GM19238 (cell line): ENCODE data around the gene SSH2.
A peak's percentile ranks its signal among the peaks of the same experiment; 100 is the strongest.

Experiments
- DNase-seq: peaks from one replicate; pipeline ENCODE4 v3.0.0; 2011; ENCODE audit warnings: low spot score; ENCODE audit not compliant: insufficient read length

The SSH2 gene

DNA sequence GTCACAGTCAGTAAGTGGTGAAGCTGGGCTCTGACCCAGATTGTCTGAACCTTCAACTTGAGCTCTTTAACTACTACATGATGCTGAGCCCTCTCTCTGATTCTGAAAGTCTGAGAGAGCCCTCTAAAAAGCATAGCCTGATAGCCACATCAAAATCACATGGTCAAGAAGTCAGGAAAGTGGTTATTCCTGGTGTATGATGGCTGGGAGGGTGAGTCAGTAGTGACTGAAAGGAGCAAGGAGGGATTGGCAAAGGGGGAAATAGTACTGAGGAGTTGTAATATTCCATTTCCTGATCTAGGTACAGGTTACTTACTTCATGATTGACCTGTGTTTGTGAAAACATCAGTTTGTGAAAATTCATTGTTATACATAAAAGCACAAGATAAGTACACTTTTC is 89.1 kb downstream of the SSH2 start:
- DNase-seq, result no peak

DNA sequence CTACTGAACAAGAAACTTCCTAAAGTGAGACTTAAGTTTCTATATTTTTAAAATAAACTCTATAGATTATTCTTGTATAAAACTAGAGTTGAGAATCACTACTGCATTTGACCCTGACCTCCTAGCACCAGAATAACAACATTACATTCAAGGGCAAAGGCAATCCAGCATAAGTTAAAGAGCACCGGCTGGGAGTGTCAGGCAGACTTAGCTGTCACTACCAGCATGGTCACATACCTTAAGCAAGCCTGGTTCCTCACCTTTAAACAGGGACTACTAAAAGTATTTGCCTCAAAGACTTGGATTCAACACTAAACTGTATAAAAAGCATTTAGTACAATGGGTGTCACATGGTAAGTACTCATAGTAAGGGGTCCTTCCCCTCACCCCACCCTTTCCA is 90.4 kb downstream of the SSH2 start:
- no peak for DNase-seq

- DNase-seq, result no peak
Measured at GRCh38 chr17:29838961-29839360, 91.1 kb downstream of the SSH2 start.

DNA sequence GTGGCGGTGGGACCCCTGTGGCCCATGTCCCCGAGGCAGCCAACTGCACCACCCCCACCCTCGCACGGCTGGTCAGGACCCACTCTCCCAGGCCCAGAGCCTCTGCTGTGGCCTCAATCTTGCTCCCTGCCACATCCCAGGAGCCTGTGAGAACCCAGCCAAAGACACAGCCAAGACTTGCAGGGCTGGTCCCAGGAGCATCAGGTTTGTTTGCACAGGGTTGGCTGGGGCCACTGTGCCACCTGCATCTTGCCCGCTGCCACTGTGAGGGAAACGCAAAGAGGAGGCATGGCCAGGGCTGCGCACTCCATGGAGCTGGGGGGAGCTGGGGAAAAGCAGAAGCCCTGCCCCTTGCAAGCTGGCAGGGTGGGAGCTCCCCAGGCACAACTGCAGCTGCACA is 92.5 kb downstream of the SSH2 start:
- no peak for DNase-seq

GRCh38 chr17:29836643-29837042 is 93.4 kb downstream of the SSH2 start:
- DNase-seq, result no peak

- DNase-seq, result no peak
Measured at GRCh38 chr17:29835435-29836351, 94.3 kb downstream of the SSH2 start.

GRCh38 chr17:29833801-29834200 is 96.2 kb downstream of the SSH2 start:
- DNase-seq, result no peak

GRCh38 chr17:29828676-29829284 is 101.2 kb downstream of the SSH2 start:
- no peak for DNase-seq

DNA sequence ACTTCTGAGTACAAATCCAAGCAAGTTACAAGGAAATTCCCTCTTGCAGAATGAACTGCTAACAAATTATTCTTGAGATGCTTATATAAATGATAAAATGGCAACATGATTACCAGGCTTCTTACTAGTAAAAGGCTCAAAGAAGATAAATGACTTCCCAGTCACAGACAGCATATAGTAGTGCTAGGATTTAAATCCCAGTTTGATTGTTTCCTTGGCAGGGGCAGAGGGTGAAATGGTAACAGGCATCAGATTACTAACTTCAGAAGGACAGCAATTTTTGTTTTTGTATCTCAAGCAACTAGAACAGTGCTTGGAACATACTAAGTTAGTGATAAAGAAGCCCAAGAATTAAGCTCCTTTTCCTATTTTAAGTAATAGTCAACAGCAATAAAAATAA is 102.8 kb downstream of the SSH2 start:
- no peak for DNase-seq

- DNase-seq, result no peak
Measured at GRCh38 chr17:29826114-29826692, 103.8 kb downstream of the SSH2 start.

GRCh38 chr17:29825604-29826003 is 104.4 kb downstream of the SSH2 start:
- no peak for DNase-seq

DNA sequence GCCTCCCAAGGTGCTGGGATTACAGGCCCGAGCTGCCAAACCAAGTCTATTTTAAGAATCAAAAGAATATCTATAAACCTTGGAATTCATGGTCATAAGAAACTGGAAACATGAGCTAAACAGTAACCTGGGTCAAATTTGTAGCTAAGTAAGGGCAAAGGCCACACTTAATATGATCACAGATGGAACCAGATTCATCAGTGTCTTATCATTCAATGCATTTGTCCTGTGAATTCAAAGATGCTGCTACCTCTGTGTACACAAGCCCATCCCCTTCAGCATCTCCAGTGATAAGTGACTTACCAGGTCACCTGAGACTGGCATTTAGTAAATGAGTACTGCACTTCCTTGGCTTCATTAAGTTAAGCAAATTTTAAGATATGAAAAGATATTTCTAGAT is 108.1 kb downstream of the SSH2 start:
- DNase-seq, result no peak

GRCh38 chr17:29820425-29820824 is 109.6 kb downstream of the SSH2 start:
- no peak for DNase-seq

DNA sequence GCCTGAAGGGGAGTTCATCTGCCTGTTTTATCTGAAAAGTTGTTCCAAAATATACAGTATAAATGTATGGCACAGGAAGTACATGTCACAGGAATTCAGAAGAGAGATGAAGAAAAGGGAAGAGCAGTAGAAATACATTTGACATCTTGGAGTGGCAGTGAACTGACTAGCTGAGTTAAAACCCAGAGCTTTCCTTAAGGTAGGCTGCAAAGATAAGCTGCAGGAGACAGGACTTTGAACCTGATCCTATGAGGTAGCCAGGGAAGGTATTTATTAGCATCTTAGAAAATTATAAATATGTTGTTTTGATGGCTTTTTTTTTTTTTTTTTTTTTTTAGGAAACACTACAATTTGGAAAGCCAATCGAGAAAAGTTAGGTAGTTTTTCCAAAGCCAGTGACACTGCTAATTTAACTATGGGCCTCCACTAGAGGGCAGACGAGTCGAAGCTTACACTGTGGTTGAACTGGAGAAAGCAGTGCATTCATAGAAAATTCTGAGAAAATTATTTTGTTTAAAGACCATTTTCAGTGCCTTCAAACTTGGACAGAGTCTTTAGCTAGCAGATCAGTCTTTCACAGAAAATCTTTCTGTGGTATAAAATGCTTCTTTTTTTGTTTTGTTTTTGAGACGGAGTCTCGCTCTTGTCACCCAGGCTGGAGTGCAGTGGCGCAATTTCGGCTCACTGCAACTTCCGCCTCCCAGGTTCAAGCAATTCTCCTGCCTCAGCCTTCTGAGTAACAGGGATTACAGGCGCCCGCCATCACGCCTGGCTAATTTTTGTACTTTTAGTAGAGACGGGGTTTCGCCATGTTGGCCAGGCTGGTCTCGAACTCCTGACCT is 122.3 kb downstream of the SSH2 start:
- peak; percentile 31 for DNase-seq

- no peak for DNase-seq
Measured at GRCh38 chr17:29802246-29802645, 127.8 kb downstream of the SSH2 start.

- no peak for DNase-seq
Measured at GRCh38 chr17:29800457-29800856, 129.6 kb downstream of the SSH2 start.

GRCh38 chr17:29796652-29797051 is 133.4 kb downstream of the SSH2 start:
- no peak for DNase-seq

GRCh38 chr17:29793501-29793900 is 136.5 kb downstream of the SSH2 start:
- no peak for DNase-seq

- no peak for DNase-seq
Measured at GRCh38 chr17:29791336-29792080, 138.5 kb downstream of the SSH2 start.

DNA sequence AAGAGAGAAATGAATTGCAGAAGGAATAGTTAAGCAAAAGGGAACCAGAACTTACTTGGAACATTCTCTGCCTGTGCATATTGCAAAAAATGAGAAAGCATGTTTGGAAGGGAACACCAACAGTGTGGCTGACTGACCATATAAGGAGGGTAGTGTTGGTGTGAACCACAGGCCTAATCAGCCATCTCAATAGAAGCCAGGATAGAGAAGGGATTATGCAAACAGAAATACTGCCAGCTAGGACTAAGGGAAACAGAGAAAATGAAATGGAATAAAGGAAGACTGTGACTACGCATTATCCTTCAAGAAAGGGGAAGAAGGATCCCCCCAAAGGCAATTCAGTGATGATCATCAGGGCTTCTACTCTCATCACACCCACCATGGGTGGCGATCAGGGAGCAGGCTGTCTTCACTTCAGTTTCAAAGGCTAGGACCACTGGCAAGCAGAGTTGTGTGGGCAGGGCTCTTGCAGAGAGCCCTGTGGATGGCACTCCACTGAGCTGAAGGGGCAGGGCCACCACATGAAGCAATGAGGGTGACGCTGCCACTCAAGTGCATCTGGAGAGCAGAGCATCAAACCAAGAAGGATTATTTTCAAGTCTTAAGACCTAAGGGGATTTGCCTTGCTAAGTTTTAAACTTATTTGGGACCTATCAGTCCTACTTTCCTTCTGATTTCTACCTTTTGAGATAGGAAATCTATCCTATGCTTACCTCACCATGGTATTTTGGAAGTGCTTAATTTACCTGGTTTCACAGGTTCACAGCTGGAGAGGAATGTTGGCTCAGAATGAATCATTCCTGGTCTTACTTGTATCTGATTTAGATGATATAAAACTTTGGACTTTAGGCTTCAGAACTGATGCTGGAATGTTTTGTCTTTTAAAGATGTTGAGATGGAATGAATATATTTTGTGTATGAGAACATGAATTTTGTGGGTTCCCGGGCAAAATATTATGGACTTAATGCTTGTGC is 140.5 kb downstream of the SSH2 start:
- no peak for DNase-seq
